A549 (cell line): Measurements from ENCODE around the gene ARHGAP40. TPM values are rescaled to one million over a fixed set of nuclear protein-coding genes. Genes with fewer than 3 reads are reported as not detected.

Source experiments
- ATAC-seq, 2 experiments: fragments of 200-7000 bp in 1 of 2; fragments of >200 bp in 1 of 2; cut with Nextera tagmentation in 1 of 2; cut with Tn5 transposase in 1 of 2; 3 replicates each; pipeline versions ENCODE4 v1.8.0 to v1.9.1; 2018 to 2020; ENCODE audit warnings: mild to moderate bottlenecking in 1 of 2, moderate library complexity in 1 of 2
- CTCF ChIA-PET: fragments of 300-600 bp; sonication (Branson Sonifier 250); formaldehyde crosslinking; extraction: SDS; loops from one replicate; lab custom pipeline; 2021; ENCODE audit warnings: antibody characterized with exemption, inconsistent platforms; lab: Yijun Ruan, JAX
- POLR2A ChIA-PET: fragments of 350-600 bp; formaldehyde crosslinking; extraction: SDS; loops from one replicate; lab custom pipeline; 2021; ENCODE audit warnings: antibody characterized with exemption, inconsistent platforms; lab: Yijun Ruan, JAX
- DNase-seq, 2 experiments: peaks; one replicate each; pipeline versions ENCODE4 v3.0.0 to v3.0.0-alpha.2; 2011 to 2016; ENCODE audit warnings: low read depth in 1 of 2, low spot score in 1 of 2
- FAIRE-seq: peaks from 2 replicates; lab custom pipeline; 2011; peaks lifted over from hg19 to GRCh38; lab: Jason Lieb, UNC
- H3K27ac ChIP-seq, 2 experiments: fragments of >200 bp; sonication (Bioruptor Twin); formaldehyde crosslinking; 3 replicates each; pipeline ENCODE4 v1.5.1; 2016 to 2017
- H3K4me1 ChIP-seq: fragments of >200 bp; sonication (Bioruptor Twin); formaldehyde crosslinking; 3 replicates; pipeline ENCODE4 v1.6.1; 2016
- H3K4me2 ChIP-seq: fragments of >200 bp; sonication (Bioruptor Twin); formaldehyde crosslinking; 3 replicates; pipeline ENCODE4 v1.6.1; 2016
- H3K4me3 ChIP-seq: fragments of >200 bp; sonication (Bioruptor Twin); formaldehyde crosslinking; 3 replicates; pipeline ENCODE4 v1.5.1; 2016
- H3K9me3 ChIP-seq: fragments of >200 bp; sonication (Bioruptor Twin); formaldehyde crosslinking; 3 replicates; pipeline ENCODE4 v1.6.1; 2016
- EP300 ChIP-seq, 2 experiments: fragments of >200 bp; sonication (Bioruptor Twin); formaldehyde crosslinking; IDR thresholded peaks; 2 replicates in 1 of 2; 3 replicates in 1 of 2; pipeline ENCODE4 v1.6.1; 2016 to 2017
- ESRRA ChIP-seq: fragments of 150-350 bp; IDR thresholded peaks from 2 replicates; pipeline ENCODE4 v1.6.1; 2014; ENCODE audit warnings: mild to moderate bottlenecking, low read length, borderline replicate concordance
- FOSB ChIP-seq: fragments of 250-450 bp; sonication (Bioruptor Pico); IDR thresholded peaks from 2 replicates; pipeline ENCODE4 v1.5.0; 2020; ENCODE audit warnings: mild to moderate bottlenecking, moderate library complexity
- FOSL2 ChIP-seq, 2 experiments: fragments of 450-650 bp in 1 of 2; fragments of >200 bp in 1 of 2; sonication (Bioruptor Twin) in 1 of 2; formaldehyde crosslinking; IDR thresholded peaks; 2 replicates each; pipeline versions ENCODE4 v1.5.0 to v1.6.1; 2016 to 2020; ENCODE audit warnings: mild to moderate bottlenecking in 1 of 2, moderate library complexity in 1 of 2
- HOXB13 ChIP-seq: fragments of 250-450 bp; sonication (Bioruptor Pico); IDR thresholded peaks from 2 replicates; pipeline ENCODE4 v1.5.0; 2020; ENCODE audit warnings: low read depth, mild to moderate bottlenecking, moderate library complexity
- JUNB ChIP-seq: fragments of >200 bp; sonication (Bioruptor Twin); formaldehyde crosslinking; IDR thresholded peaks from 2 replicates; pipeline ENCODE4 v1.6.1; 2016
- KDM5A ChIP-seq: fragments of 200-600 bp; sonication (generic); IDR thresholded peaks from 2 replicates; pipeline ENCODE4 v1.6.1; 2016; ENCODE audit warnings: antibody characterized with exemption, mild to moderate bottlenecking
- MAFK ChIP-seq: fragments of 450-650 bp; IDR thresholded peaks from 2 replicates; pipeline ENCODE4 v1.6.1; 2014; ENCODE audit not compliant: partially characterized antibody
- MAZ ChIP-seq: fragments of 150-350 bp; IDR thresholded peaks from 2 replicates; pipeline ENCODE4 v1.6.1; 2014; ENCODE audit warnings: antibody characterized with exemption, low read depth, low read length, borderline replicate concordance
- NR3C1 ChIP-seq: fragments of >200 bp; sonication (Bioruptor Twin); formaldehyde crosslinking; IDR thresholded peaks from 3 replicates; pipeline ENCODE4 v1.6.1; 2017
- PHF8 ChIP-seq: fragments of 200-600 bp; sonication (generic); IDR thresholded peaks from 2 replicates; pipeline ENCODE4 v1.6.1; 2016; ENCODE audit warnings: low read depth, mild to moderate bottlenecking, antibody characterized with exemption, moderate library complexity, borderline replicate concordance
- RFX5 ChIP-seq: fragments of 450-650 bp; IDR thresholded peaks from 2 replicates; pipeline ENCODE4 v1.7.1; 2014; ENCODE audit warnings: antibody characterized with exemption, mild to moderate bottlenecking, moderate library complexity
- SREBF2 ChIP-seq: fragments of 450-650 bp; IDR thresholded peaks from 2 replicates; pipeline ENCODE4 v1.6.1; 2014; ENCODE audit warnings: mild to moderate bottlenecking, moderate library complexity
- ZC3H11A ChIP-seq: fragments of 450-650 bp; IDR thresholded peaks from 2 replicates; pipeline ENCODE4 v1.6.1; 2014; ENCODE audit warnings: antibody characterized with exemption, mild to moderate bottlenecking
- ZFP36 ChIP-seq: fragments of 450-650 bp; IDR thresholded peaks from 2 replicates; pipeline ENCODE4 v1.6.1; 2014; ENCODE audit warnings: borderline replicate concordance; ENCODE audit not compliant: partially characterized antibody
- WGBS: methylation state at CpG from one replicate; pipeline ENCODE4 v1.1.6; 2017; ENCODE audit errors: missing lambda C conversion rate; 5-methylcytosine and 5-hydroxymethylcytosine counted together
- polyA plus RNA-seq, 4 experiments: library from polyadenylated mRNA; depleted of rRNA in 3 of 4; stranded (reverse); fragments of >200 nt; fragmentation: RNase III in 1 of 4; extraction: RNeasy Plus Mini Kit Qiagen cat#74134 plus additional on column Dnase treatment in 1 of 4; gene quantifications; 2 replicates in 3 of 4; 3 replicates in 1 of 4; pipeline ENCODE4 v1.2.3, GENCODE V29; 2011 to 2017
- TF ChIP-seq, protein P1 (sequence below): IDR thresholded peaks from 2 replicates; pipeline ENCODE4 v1.6.1; 2012
- TF ChIP-seq, protein P2 (sequence below): fragments of 250-450 bp; sonication (Bioruptor Pico); IDR thresholded peaks from 2 replicates; pipeline ENCODE4 v1.5.0; 2021; ENCODE audit warnings: mild to moderate bottlenecking, moderate library complexity, borderline replicate concordance
- TF ChIP-seq, protein P3 (sequence below): fragments of 250-450 bp; sonication (Bioruptor Pico); IDR thresholded peaks from 2 replicates; pipeline ENCODE4 v1.5.0; 2020; ENCODE audit warnings: low read depth, mild to moderate bottlenecking, moderate library complexity
- TF ChIP-seq, protein P4 (sequence below): fragments of 150-350 bp; IDR thresholded peaks from 2 replicates; pipeline ENCODE4 v1.6.1; 2014; ENCODE audit warnings: low read depth, mild to moderate bottlenecking, low read length
- TF ChIP-seq, protein P5 (sequence below): fragments of >200 bp; sonication (Bioruptor Twin); formaldehyde crosslinking; IDR thresholded peaks from 2 replicates; pipeline ENCODE4 v1.6.1; 2016

The ARHGAP40 gene
- polyA plus RNA-seq, 2 of the 4 experiments (the other 2 are of a cell fraction) = not detected

DNA sequence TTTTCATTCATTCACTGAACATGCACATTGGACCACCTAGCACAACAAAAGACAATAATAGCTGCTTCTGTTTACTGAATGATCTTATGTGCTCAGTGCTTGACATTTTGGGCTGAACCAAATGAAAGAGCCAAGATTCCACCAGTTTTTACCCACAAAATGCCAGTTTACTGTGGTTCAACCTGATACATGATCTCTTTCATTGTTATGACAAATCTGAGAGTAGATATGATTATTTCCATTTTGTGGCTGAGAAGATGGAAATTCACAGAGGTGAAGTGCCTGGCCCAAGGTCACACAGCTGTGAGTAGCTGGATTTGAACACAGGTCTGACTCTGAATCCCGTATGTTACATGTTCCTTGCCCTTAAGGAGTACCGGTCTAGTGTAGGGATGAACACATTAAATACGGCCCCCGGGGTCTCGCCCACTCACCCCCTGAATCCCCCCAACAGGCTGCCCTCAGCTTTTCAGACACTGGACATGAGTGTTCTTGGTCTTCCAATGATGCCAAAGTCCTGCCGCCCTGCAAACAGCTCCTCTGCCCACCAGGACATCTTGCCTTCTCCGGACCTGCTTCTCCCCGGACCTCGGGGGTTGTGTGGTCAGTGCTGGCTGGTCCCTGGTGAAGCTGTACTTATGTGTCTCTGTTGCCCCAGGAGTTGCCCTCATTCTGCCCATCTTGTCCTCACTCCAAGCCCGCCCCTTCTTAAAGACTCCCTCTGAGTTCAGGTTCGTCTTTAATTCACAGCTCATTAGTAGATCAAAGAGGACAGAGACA is 64.1 kb downstream of the ARHGAP40 start:
- CTCF ChIA-PET = interaction anchor here (1.1 to 3.5 kb wide), 5 partner anchors 8 to 85 kb away, joined by 3 to 13 read pairs (median 7); no protein-coding TSS in a partner anchor

DNA sequence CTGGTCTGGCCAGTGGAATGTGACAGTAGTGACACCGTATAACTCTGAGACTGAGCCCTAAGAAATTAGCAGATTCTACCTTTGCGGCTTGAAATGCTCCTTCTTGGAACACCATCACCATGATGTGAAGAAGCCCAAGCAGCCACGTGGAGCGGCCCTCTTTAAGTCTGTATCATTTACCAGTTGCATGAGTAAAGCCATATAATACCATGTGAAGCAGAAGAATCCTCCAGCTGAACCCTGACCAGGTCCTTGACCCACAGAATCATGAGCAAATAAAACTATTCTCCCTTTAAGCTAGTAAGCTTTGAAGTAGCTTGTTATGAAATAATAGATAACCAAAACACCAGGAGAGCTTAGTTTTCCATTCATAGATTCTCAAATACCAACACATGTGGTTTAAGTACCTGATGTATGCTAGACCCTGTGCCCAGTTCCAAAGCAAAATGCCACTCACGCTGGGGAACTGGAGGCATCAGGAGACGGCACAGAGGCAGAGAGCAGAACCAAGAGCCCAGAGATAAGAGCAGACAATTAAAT is 65.9 kb downstream of the ARHGAP40 start:
- ChIA-PET CTCF (interaction anchor here (0.6 to 3.5 kb wide), 6 partner anchors 10 to 357 kb away, joined by 3 to 13 read pairs (median 3); partner anchors contain the start of gene SNHG17), POLR2A (no interaction called here)
- FAIRE-seq (no peak), ATAC-seq (no peak), DNase-seq (no peak)
- H3K4me3 ChIP-seq = no peak overlapping the region
- H3K4me1 ChIP-seq = no peaks in the 10 kb centered on the region
- H3K9me3 ChIP-seq = no peaks in the 10 kb centered on the region
- H3K27ac ChIP-seq = no peak overlapping the region
- 42% methylated on average over 6 of the region's 6 CpGs for WGBS
- TF ChIP-seq EP300 (IDR thresholded peaks at IDR 0.05) (no peak), RFX5 (no peak), ESRRA (no peak), SREBF2 (no peak), KDM5A (no peak), NR3C1 (no peak), ZC3H11A (no peak), HOXB13 (CRISPR knock-in tag) (no peak), PHF8 (no peak), FOSB (CRISPR knock-in tag) (no peak), JUNB (no peak), MAFK (no peak), ZFP36 (no peak)
- TF ChIP-seq, protein P1, sequence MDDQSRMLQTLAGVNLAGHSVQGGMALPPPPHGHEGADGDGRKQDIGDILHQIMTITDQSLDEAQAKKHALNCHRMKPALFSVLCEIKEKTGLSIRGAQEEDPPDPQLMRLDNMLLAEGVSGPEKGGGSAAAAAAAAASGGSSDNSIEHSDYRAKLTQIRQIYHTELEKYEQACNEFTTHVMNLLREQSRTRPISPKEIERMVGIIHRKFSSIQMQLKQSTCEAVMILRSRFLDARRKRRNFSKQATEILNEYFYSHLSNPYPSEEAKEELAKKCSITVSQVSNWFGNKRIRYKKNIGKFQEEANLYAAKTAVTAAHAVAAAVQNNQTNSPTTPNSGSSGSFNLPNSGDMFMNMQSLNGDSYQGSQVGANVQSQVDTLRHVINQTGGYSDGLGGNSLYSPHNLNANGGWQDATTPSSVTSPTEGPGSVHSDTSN = no peak
- TF ChIP-seq, protein P2, sequence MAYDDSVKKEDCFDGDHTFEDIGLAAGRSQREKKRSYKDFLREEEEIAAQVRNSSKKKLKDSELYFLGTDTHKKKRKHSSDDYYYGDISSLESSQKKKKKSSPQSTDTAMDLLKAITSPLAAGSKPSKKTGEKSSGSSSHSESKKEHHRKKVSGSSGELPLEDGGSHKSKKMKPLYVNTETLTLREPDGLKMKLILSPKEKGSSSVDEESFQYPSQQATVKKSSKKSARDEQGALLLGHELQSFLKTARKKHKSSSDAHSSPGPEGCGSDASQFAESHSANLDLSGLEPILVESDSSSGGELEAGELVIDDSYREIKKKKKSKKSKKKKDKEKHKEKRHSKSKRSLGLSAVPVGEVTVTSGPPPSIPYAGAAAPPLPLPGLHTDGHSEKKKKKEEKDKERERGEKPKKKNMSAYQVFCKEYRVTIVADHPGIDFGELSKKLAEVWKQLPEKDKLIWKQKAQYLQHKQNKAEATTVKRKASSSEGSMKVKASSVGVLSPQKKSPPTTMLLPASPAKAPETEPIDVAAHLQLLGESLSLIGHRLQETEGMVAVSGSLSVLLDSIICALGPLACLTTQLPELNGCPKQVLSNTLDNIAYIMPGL (CRISPR knock-in tag) = no peak
- TF ChIP-seq, protein P3, sequence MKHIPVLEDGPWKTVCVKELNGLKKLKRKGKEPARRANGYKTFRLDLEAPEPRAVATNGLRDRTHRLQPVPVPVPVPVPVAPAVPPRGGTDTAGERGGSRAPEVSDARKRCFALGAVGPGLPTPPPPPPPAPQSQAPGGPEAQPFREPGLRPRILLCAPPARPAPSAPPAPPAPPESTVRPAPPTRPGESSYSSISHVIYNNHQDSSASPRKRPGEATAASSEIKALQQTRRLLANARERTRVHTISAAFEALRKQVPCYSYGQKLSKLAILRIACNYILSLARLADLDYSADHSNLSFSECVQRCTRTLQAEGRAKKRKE (CRISPR knock-in tag) = no peak
- H3K4me2 ChIP-seq = no peak overlapping the region

More for the DNA sequence above, 64.1 kb downstream of the ARHGAP40 start:
- Histone ChIP-seq H3K4me3 (no peak overlapping the region), H3K4me2 (no peak overlapping the region), H3K27ac (no peak overlapping the region), H3K4me1 (no peaks in the 10 kb centered on the region), H3K9me3 (no peaks in the 10 kb centered on the region)
- DNase-seq = no peak
- no peak for FAIRE-seq
- no peak for ATAC-seq
- POLR2A ChIA-PET = no interaction called here
- TF ChIP-seq MAZ = no peak
- TF ChIP-seq FOSL2 (IDR thresholded peaks at IDR 0.05) = no peak
- no peak for TF ChIP-seq FOSL2 (CRISPR knock-in tag; IDR thresholded peaks at IDR 0.05)
- TF ChIP-seq JUNB = no peak
- TF ChIP-seq, protein P4, sequence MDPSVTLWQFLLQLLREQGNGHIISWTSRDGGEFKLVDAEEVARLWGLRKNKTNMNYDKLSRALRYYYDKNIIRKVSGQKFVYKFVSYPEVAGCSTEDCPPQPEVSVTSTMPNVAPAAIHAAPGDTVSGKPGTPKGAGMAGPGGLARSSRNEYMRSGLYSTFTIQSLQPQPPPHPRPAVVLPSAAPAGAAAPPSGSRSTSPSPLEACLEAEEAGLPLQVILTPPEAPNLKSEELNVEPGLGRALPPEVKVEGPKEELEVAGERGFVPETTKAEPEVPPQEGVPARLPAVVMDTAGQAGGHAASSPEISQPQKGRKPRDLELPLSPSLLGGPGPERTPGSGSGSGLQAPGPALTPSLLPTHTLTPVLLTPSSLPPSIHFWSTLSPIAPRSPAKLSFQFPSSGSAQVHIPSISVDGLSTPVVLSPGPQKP = no peak
- TF ChIP-seq, protein P5, sequence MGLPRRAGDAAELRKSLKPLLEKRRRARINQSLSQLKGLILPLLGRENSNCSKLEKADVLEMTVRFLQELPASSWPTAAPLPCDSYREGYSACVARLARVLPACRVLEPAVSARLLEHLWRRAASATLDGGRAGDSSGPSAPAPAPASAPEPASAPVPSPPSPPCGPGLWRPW = no peak
- 24% methylated on average over 11 of the region's 11 CpGs for WGBS
